Stimulated activated CD4-positive, alpha-beta T cell treated with anti-CD3 and anti-CD28 coated beads, Interleukin-12 subunit alpha, Interleukin-12 subunit beta, amount 100 ng/mL, for 24 hours (primary cell): ENCODE results near the gene PCDHGA7.
"Not testable (repeated sequence)": the region's sequence is repeated elsewhere in the genome, so short reads cannot be mapped to it uniquely, and the experiment has no call there.

Experiments
- DNase-seq, 2 experiments: peaks; one replicate each; pipeline ENCODE4 v3.0.0-alpha.2; 2020; ENCODE audit warnings: low read depth in 2 of 2

PCDHGA7 gene

GRCh38 chr5:141430332-141431113, 48.0 kb downstream of the PCDHGA7 start, which contains the start of gene PCDHGA12:
PCDHGA12 (plus strand) TSS chr5:141430507; CDS start chr5:141430760, 253 bp downstream.
- DNase-seq: no peak

GRCh38 chr5:141431286-141431685, 48.7 kb downstream of the PCDHGA7 start:
- DNase-seq: no peak

GRCh38 chr5:141432308-141432707, 49.8 kb downstream of the PCDHGA7 start:
- not testable (repeated sequence) for DNase-seq

- DNase-seq: not testable (repeated sequence)
Measured at GRCh38 chr5:141432726-141433125, 50.2 kb downstream of the PCDHGA7 start.

- DNase-seq: no peak
Measured at GRCh38 chr5:141434006-141434405, 51.5 kb downstream of the PCDHGA7 start.
